Omental fat pad (tissue), 4 donors: ENCODE results near the gene PDCD10. TPM values are rescaled to one million over a fixed set of nuclear protein-coding genes. Genes with fewer than 3 reads are reported as not detected.

ENCODE experiments used
- ATAC-seq: fragments of 150-250 bp; one replicate; pipeline ENCODE4 v1.9.1; 2016; ENCODE audit warnings: mild to moderate bottlenecking, moderate library complexity; ENCODE audit not compliant: low FRiP score
- DNase-seq: peaks from one replicate; pipeline ENCODE4 v3.0.0-alpha.2; 2019; ENCODE audit warnings: low spot score
- CTCF ChIP-seq, 3 donors: fragments of 450-650 bp; IDR thresholded peaks; one replicate each; pipeline ENCODE4 v1.5.1; 2016 to 2017; ENCODE audit warnings: antibody characterized with exemption in 3 of 3, mild to moderate bottlenecking in 3 of 3, moderate library complexity in 2 of 3
- small RNA-seq: library from RNA; depleted of rRNA; stranded (forward); fragments of <200 nt; gene quantifications from one replicate; pipeline ENCODE3, GENCODE V24; 2016
- total RNA-seq, 4 donors: library from RNA; depleted of rRNA; stranded (reverse); fragments of >200 nt; gene quantifications; one replicate each; pipeline ENCODE4 v1.1.0, GENCODE V29; 2016

PDCD10 gene
- total RNA-seq, 4 donors from 2014 or later: 46.7 to 66.8 (median 58.0) TPM

GRCh38 chr3:167651826-167652225 is 82.9 kb downstream of the PDCD10 start:
- TF ChIP-seq CTCF (IDR thresholded peaks at IDR 0.05): no peak
- DNase-seq: no peak
- ATAC-seq: no peak

- TF ChIP-seq CTCF (IDR thresholded peaks at IDR 0.05): no peak
- no peak for ATAC-seq
- no peak for DNase-seq
These were observed 84.2 kb downstream of the PDCD10 start for GRCh38 chr3:167650459-167650858.

- TF ChIP-seq CTCF (IDR thresholded peaks at IDR 0.05): no peak
- ATAC-seq (no peak), DNase-seq (no peak)
These were observed 84.9 kb downstream of the PDCD10 start for GRCh38 chr3:167649746-167650145.

- ATAC-seq (no peak), DNase-seq (no peak)
- TF ChIP-seq CTCF (IDR thresholded peaks at IDR 0.05): no peak
These were observed 90.1 kb downstream of the PDCD10 start for GRCh38 chr3:167644611-167645010.

Small RNA genes within 50 kb of the gene (small RNA-seq; reads per million reads assigned to genes)
- not detected for gene HMGN1P8

Other genes starting within 250 kb of the PDCD10 start
- gene WDR49, start 81.0 kb downstream of the PDCD10 start, total RNA-seq: 1 to 10 TPM in 2 of 4 donors, under 1 TPM in 2; 0.31 to 3.2 (median 1.0) TPM
- gene SERPINI1, start 829 bp upstream of the PDCD10 start, total RNA-seq: 1 to 10 TPM; 2.2 to 7.1 (median 4.5) TPM